ENCODE measurements around the gene SSNA1. TPM values are rescaled to one million over a fixed set of nuclear protein-coding genes. Genes with fewer than 3 reads are reported as not detected.

The SSNA1 gene
- polyA plus RNA-seq, 1 donor from 2014 or later = 170 TPM

- Histone ChIP-seq H3K36me3 (ENCODE audit: insufficient read depth, low read length) (no peaks in the 10 kb centered on the region), H3F3A (ENCODE audit: insufficient read depth, low read length, poor library complexity, severe bottlenecking) (no peaks in the 10 kb centered on the region), H3K4me3 (ENCODE audit: low read length) (no peak overlapping the region), H3K27ac (ENCODE audit: low read length) (no peak overlapping the region), H3K9me2 (ENCODE audit: insufficient read depth, low read length) (no peaks in the 10 kb centered on the region), H3K79me2 (replicated peaks; ENCODE audit: insufficient read depth, low read length) (no peaks in the 10 kb centered on the region), H4K20me1 (ENCODE audit: insufficient read depth) (no peaks in the 10 kb centered on the region), H3K4me2 (ENCODE audit: low read length) (no peak overlapping the region), H3K9ac (ENCODE audit: low read length) (no peak overlapping the region), H3K9me3 (ENCODE audit: low read length) (no peaks in the 10 kb centered on the region), H3K27me3 (ENCODE audit: insufficient read depth, low read depth, low read length) (no peaks in the 10 kb centered on the region), H2AFZ (ENCODE audit: low read depth, low read length) (no peak overlapping the region)
- no peak for TF ChIP-seq SMC3 (conservative IDR thresholded peaks at IDR 0.05; ENCODE audit: poor library complexity)
- no peak for TF ChIP-seq MXI1 (conservative IDR thresholded peaks at IDR 0.05; ENCODE audit: poor library complexity, severe bottlenecking)
- TF ChIP-seq REST (IDR thresholded peaks at IDR 0.05; ENCODE audit: borderline replicate concordance) = no peak
- no peak for TF ChIP-seq EP300 (conservative IDR thresholded peaks at IDR 0.05; ENCODE audit: poor library complexity, severe bottlenecking)
- TF ChIP-seq POLR2AphosphoS5 (IDR thresholded peaks at IDR 0.05) = no peak
- no peak for TF ChIP-seq EZH2 (IDR thresholded peaks at IDR 0.05; ENCODE audit: borderline replicate concordance, insufficient read depth, low read length, poor library complexity, severe bottlenecking)
Observed at GRCh38 chr9:137234758-137235423, 46.4 kb downstream of the SSNA1 start.

GRCh38 chr9:137235424-137236237, 47.2 kb downstream of the SSNA1 start:
- Histone ChIP-seq H3K9me2 (ENCODE audit: insufficient read depth, low read length) (no peaks in the 10 kb centered on the region), H3K27ac (ENCODE audit: low read length) (no peak overlapping the region), H3K9ac (ENCODE audit: low read length) (no peak overlapping the region), H3K36me3 (ENCODE audit: insufficient read depth, low read length) (no peaks in the 10 kb centered on the region), H2AFZ (ENCODE audit: low read depth, low read length) (no peak overlapping the region), H4K20me1 (ENCODE audit: insufficient read depth) (no peaks in the 10 kb centered on the region), H3K4me3 (ENCODE audit: low read length) (no peak overlapping the region), H3K4me2 (ENCODE audit: low read length) (no peak overlapping the region), H3K9me3 (ENCODE audit: low read length) (no peaks in the 10 kb centered on the region), H3F3A (ENCODE audit: insufficient read depth, low read length, poor library complexity, severe bottlenecking) (no peaks in the 10 kb centered on the region), H3K27me3 (ENCODE audit: insufficient read depth, low read depth, low read length) (no peaks in the 10 kb centered on the region), H3K79me2 (replicated peaks; ENCODE audit: insufficient read depth, low read length) (no peaks in the 10 kb centered on the region)
- TF ChIP-seq EP300 (conservative IDR thresholded peaks at IDR 0.05; ENCODE audit: poor library complexity, severe bottlenecking) (no peak), CTCF (IDR thresholded peaks at IDR 0.05; ENCODE audit: poor library complexity, severe bottlenecking) (no peak), SMC3 (conservative IDR thresholded peaks at IDR 0.05; ENCODE audit: poor library complexity) (no peak), EZH2 (IDR thresholded peaks at IDR 0.05; ENCODE audit: borderline replicate concordance, insufficient read depth, low read length, poor library complexity, severe bottlenecking) (no peak), RAD21 (conservative IDR thresholded peaks at IDR 0.05) (no peak), POLR2AphosphoS5 (IDR thresholded peaks at IDR 0.05) (no peak), REST (IDR thresholded peaks at IDR 0.05; ENCODE audit: borderline replicate concordance) (no peak), MXI1 (conservative IDR thresholded peaks at IDR 0.05; ENCODE audit: poor library complexity, severe bottlenecking) (no peak), TAF1 (IDR thresholded peaks at IDR 0.05; ENCODE audit: low read depth) (no peak)

Data from neural cell (in vitro differentiated cells).